Measurements from ENCODE around the gene KDM4B.
"Not testable (repeated sequence)": the region's sequence is repeated elsewhere in the genome, so short reads cannot be mapped to it uniquely, and the experiment has no call there.

Gene KDM4B

GRCh38 chr19:4967738-4968461 lies 1.0 kb upstream of the KDM4B start:
- in situ Hi-C loops (cut with HindIII; ENCODE audit: low sequenced_read_pairs), result no loop called here

GRCh38 chr19:4969292-4969771 lies 419 bp downstream of the KDM4B start:
- in situ Hi-C loops (cut with HindIII; ENCODE audit: low sequenced_read_pairs), result no loop called here

GRCh38 chr19:4969772-4970531 lies 1.0 kb downstream of the KDM4B start:
- in situ Hi-C loops (cut with HindIII; ENCODE audit: low sequenced_read_pairs), result no loop called here

GRCh38 chr19:4970558-4971423 lies 1.9 kb downstream of the KDM4B start:
- in situ Hi-C loops (cut with HindIII; ENCODE audit: low sequenced_read_pairs), result no loop called here

GRCh38 chr19:4971424-4971793 lies 2.5 kb downstream of the KDM4B start:
- in situ Hi-C loops (cut with HindIII; ENCODE audit: low sequenced_read_pairs), result no loop called here

DNA sequence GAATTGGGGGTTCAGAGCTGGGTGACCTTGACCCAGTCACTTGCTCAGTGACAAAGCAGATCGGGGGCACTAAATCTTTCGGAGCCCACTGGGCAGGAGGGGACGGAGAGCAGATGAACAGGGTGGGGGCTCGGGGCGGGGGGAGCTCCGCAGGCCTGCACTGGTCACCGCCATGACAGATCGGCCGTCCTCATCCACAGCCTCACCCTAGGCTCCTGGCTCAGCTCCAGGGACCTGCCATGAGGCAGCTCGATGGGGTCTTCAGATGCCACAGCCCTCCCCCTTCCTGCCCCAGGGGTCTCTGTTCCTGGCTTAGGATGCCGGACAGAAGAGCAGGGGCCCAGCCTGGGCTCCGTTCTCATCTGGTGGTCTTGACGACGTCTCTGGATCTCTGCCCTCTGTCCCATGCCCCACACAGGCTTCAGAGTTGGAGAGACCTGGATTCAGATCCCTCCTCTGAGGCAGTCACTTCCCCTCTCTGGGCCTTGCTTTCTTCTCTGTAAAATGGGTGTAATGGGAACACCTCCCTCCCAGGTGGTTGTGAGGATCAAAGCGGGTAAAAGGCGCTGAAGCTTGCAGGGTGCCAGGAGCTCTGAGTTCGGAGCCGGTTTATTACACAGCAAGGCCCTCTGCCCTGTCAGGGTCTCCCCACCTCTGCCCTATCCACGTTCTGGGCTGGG lies 3.0 kb downstream of the KDM4B start:
- in situ Hi-C loops (cut with HindIII; ENCODE audit: low sequenced_read_pairs), result no loop called here

- in situ Hi-C loops (cut with HindIII; ENCODE audit: low sequenced_read_pairs), result no loop called here
Measured at GRCh38 chr19:4972509-4973230, 3.8 kb downstream of the KDM4B start.

DNA sequence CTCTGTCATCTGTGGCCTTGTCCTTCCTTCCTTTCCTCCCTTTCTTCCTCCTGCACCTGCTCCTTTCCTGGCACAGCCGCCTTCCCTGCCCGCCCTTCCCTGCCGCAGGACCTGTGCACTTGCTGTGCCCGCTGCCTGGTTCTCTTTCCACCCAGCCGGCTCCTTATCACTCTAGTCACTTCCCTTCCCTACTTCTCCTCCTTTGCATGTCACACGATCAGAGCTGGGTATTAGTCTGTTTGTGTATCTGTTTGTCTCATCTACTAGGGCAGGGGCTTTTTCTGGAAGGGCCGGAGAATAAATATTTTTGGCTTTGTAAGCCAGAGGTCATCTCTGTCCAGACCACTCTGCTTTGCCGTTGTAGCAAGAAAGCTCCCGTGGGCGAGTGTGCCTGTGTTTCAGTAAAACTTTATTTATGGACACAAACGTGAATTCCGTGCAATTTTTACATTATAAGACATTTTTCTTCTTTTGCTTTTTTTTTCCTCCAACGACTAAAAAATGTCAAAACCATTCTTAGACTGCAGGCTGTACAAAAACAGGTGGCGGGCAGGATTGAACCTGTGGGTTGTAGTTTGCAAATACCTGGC lies 6.1 kb downstream of the KDM4B start:
- in situ Hi-C loops (cut with HindIII; ENCODE audit: low sequenced_read_pairs), result no loop called here

DNA sequence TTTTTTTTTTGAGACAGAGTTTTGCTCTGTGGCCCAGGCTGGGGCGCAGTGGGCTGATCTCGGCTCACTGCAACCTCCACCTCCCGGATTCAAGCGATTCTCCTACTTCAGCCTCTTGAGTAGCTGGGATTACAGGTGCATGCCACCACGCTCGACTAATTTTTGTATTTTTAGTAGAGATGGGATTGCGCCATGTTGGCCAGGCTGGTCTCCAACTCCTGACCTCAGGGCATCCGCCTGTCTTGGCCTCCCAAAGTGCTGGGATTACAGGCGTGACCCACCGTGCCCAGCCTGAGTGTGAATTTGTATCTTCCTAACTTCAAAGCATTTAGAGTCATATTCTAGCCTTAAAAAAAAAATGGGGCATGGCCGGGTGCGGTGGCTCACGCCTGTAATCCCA lies 6.7 kb downstream of the KDM4B start:
- in situ Hi-C loops (cut with HindIII; ENCODE audit: low sequenced_read_pairs), result not testable (repeated sequence)

- in situ Hi-C loops (cut with HindIII; ENCODE audit: low sequenced_read_pairs), result no loop called here
Measured at GRCh38 chr19:4976401-4977298, 7.7 kb downstream of the KDM4B start.

DNA sequence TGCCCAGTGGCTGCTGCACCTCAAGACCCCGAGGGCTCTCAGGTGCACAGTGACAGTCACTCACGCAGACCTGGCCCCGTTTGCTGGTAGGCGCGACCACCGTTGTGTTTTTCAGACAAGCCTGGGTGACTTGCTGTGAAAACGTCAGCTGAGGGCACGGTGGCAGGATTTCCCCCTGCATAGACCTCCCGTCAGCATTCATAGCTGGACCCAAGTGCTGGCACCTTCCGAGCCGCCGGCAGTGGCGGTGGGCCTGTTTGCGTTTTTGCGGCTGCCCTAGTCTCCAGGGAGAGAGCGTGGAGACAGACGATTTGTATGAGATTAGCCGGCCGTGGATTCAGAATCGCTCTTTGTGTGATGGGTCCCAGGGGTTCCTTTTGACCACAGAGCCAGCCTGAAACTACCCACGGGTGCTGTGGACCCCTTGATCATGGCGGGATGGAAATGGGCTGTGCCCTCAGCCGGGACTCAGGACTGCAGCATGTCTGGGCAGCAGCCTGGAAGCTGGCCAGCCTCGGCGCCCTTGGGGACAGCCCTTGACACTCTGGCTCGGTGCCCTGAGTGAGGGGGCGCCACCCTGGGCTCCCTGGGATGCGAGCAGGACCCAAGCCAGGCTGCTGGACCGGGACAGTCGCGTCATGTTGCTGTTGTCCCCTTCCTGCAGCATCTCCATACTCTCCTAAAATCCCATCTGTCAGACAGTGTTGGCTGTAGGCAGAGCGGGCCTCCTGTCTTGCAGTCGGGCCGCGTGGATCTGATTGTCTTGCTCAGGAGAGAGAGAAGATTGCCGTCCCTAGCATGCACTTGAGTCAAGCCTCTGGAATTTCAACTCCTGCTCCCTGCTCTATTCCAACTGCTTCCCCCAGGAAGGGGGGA lies 8.6 kb downstream of the KDM4B start:
- in situ Hi-C loops (cut with HindIII; ENCODE audit: low sequenced_read_pairs), result no loop called here

GRCh38 chr19:4979211-4979807 lies 10.4 kb downstream of the KDM4B start:
- in situ Hi-C loops (cut with HindIII; ENCODE audit: low sequenced_read_pairs), result no loop called here

GRCh38 chr19:4980067-4980466 lies 11.2 kb downstream of the KDM4B start:
- in situ Hi-C loops (cut with HindIII; ENCODE audit: low sequenced_read_pairs), result no loop called here

DNA sequence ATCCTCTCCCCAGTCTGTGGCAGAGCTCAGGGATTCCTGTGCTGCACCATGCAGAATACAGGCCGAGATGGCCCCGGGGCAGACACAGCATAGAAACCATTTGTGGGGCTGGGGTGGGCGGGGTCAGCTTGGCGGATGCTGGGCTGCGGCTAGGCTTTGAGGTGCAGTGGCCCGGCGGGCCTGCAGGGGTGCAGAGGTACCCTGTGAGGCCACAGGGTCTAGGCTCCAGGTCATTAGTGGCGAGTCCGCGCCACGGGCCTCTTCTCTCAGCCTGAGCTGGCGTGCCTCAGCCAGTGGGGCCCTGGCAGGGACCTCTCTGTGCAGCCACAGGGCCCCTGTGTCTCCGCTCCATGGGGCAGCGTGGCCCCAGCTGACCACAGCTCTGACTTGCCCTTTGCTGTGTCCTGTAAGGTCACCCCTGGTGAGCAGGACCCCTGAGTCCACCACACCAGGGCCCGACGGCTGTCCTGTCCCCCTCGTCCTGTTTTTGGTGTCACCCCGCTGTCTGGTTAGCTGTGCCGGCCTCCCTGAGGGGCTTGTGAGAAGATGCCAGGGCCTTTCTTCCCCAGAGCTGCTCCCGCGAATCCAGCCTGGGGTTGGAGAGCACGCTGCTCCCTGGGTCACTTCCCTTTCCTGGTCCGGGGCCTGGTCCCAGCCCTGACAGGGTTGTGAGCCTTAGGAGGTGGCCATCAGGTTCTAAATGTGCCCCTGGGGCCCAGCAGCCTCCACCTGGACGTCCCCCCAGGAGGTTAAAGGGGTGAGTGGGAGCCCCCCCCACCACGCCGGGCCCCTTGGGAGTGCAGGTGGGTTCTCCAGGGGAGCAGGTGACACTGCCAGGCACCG lies 12.1 kb downstream of the KDM4B start:
- in situ Hi-C loops (cut with HindIII; ENCODE audit: low sequenced_read_pairs), result no loop called here

GRCh38 chr19:4981681-4981958 lies 12.7 kb downstream of the KDM4B start:
- in situ Hi-C loops (cut with HindIII; ENCODE audit: low sequenced_read_pairs), result no loop called here

GRCh38 chr19:4983346-4984105 lies 14.6 kb downstream of the KDM4B start:
- in situ Hi-C loops (cut with HindIII; ENCODE audit: low sequenced_read_pairs), result no loop called here
